HepG2 (cell line): ENCODE measurements around the gene CIBAR2. TPM values are rescaled to one million over a fixed set of nuclear protein-coding genes. Genes with fewer than 3 reads are reported as not detected.

ENCODE experiments used
- CCDC6 ChIP-seq: sonication (generic); formaldehyde crosslinking; IDR thresholded peaks from 2 replicates; pipeline ENCODE4 v1.8.1; 2022; ENCODE audit warnings: mild to moderate bottlenecking, missing genetic modification reagents, moderate library complexity
- FLYWCH1 ChIP-seq: sonication (generic); formaldehyde crosslinking; IDR thresholded peaks from 2 replicates; pipeline ENCODE4 v1.8.1; 2023; ENCODE audit warnings: mild to moderate bottlenecking, missing genetic modification reagents
- HES4 ChIP-seq: sonication (generic); formaldehyde crosslinking; IDR thresholded peaks from 2 replicates; pipeline ENCODE4 v1.9.0; 2021; ENCODE audit warnings: mild to moderate bottlenecking, missing genetic modification reagents, borderline replicate concordance
- HINFP ChIP-seq: sonication (generic); formaldehyde crosslinking; IDR thresholded peaks from 2 replicates; pipeline ENCODE4 v1.4.0; 2020; ENCODE audit warnings: low read depth, mild to moderate bottlenecking, missing genetic modification reagents
- HOXD1 ChIP-seq: sonication (generic); formaldehyde crosslinking; IDR thresholded peaks from 2 replicates; pipeline ENCODE4 v1.5.0; 2020; ENCODE audit warnings: missing genetic modification reagents
- IRX3 ChIP-seq: sonication (generic); formaldehyde crosslinking; IDR thresholded peaks from 2 replicates; pipeline ENCODE4 v1.8.1; 2023; ENCODE audit warnings: mild to moderate bottlenecking, low read depth, missing genetic modification reagents, borderline replicate concordance
- LBX2 ChIP-seq: sonication (generic); formaldehyde crosslinking; IDR thresholded peaks from 2 replicates; pipeline ENCODE4 v1.5.0; 2020; ENCODE audit warnings: missing genetic modification reagents, mild to moderate bottlenecking, borderline replicate concordance
- NFKBIZ ChIP-seq: IDR thresholded peaks from 2 replicates; pipeline ENCODE4 v1.6.1; 2018; ENCODE audit warnings: missing genetic modification reagents, missing compliant biosample characterization
- ONECUT2 ChIP-seq: sonication (generic); formaldehyde crosslinking; IDR thresholded peaks from 2 replicates; pipeline ENCODE4 v1.4.0; 2020; ENCODE audit warnings: missing genetic modification reagents
- RFX1 ChIP-seq: fragments of 450-650 bp; IDR thresholded peaks from 2 replicates; pipeline ENCODE4 v1.6.1; 2017
- RFX3 ChIP-seq: IDR thresholded peaks from 2 replicates; pipeline ENCODE4 v1.6.1; 2016; ENCODE audit warnings: missing biosample characterization, missing genetic modification reagents
- SALL2 ChIP-seq: sonication (generic); formaldehyde crosslinking; IDR thresholded peaks from 2 replicates; pipeline ENCODE4 v1.8.1; 2023; ENCODE audit warnings: mild to moderate bottlenecking, missing genetic modification reagents, inconsistent platforms
- SMAD9 ChIP-seq: sonication (generic); formaldehyde crosslinking; IDR thresholded peaks from 2 replicates; pipeline ENCODE4 v1.5.1; 2020; ENCODE audit warnings: mild to moderate bottlenecking, missing genetic modification reagents
- SP1 ChIP-seq, 2 experiments: fragments of 450-650 bp in 1 of 2; sonication (generic) in 1 of 2; formaldehyde crosslinking in 1 of 2; IDR thresholded peaks; 2 replicates each; pipeline versions ENCODE4 v1.4.0 to v1.6.1; 2016 to 2020; ENCODE audit warnings: missing genetic modification reagents in 1 of 2
- SRF ChIP-seq: IDR thresholded peaks from 2 replicates; pipeline ENCODE4 v1.6.1; 2011; ENCODE audit warnings: mild to moderate bottlenecking, low read depth, low read length, moderate library complexity
- SRY ChIP-seq: sonication (generic); formaldehyde crosslinking; IDR thresholded peaks from 2 replicates; pipeline ENCODE4 v1.8.0; 2022; ENCODE audit warnings: mild to moderate bottlenecking, missing genetic modification reagents
- STAT5B ChIP-seq: sonication (generic); formaldehyde crosslinking; IDR thresholded peaks from 2 replicates; pipeline ENCODE4 v1.4.0; 2020; ENCODE audit warnings: missing genetic modification reagents
- TP53 ChIP-seq: sonication (generic); formaldehyde crosslinking; conservative IDR thresholded peaks from 2 replicates; pipeline ENCODE4 v1.4.0; 2020; ENCODE audit warnings: missing genetic modification reagents
- TSC22D2 ChIP-seq: sonication (generic); formaldehyde crosslinking; IDR thresholded peaks from 2 replicates; pipeline ENCODE4 v1.5.1; 2020; ENCODE audit warnings: missing genetic modification reagents, mild to moderate bottlenecking, borderline replicate concordance
- U2AF2 ChIP-seq: fragments of 200-400 bp; formaldehyde crosslinking; IDR thresholded peaks from 2 replicates; pipeline ENCODE4 v1.6.1; 2017; ENCODE audit warnings: low read depth, mild to moderate bottlenecking, low read length
- ZFP62 ChIP-seq: sonication (generic); formaldehyde crosslinking; IDR thresholded peaks from 2 replicates; pipeline ENCODE4 v1.4.0; 2020; ENCODE audit warnings: missing genetic modification reagents
- ZNF124 ChIP-seq: sonication (generic); formaldehyde crosslinking; IDR thresholded peaks from 2 replicates; pipeline ENCODE4 v1.4.0; 2020; ENCODE audit warnings: missing genetic modification reagents
- ZNF20 ChIP-seq: sonication (generic); formaldehyde crosslinking; IDR thresholded peaks from 2 replicates; pipeline ENCODE4 v1.4.0; 2020; ENCODE audit warnings: mild to moderate bottlenecking, moderate library complexity, missing genetic modification reagents
- ZNF205 ChIP-seq: IDR thresholded peaks from 2 replicates; pipeline ENCODE4 v1.6.1; 2018; ENCODE audit warnings: missing biosample characterization, missing genetic modification reagents
- ZNF350 ChIP-seq: sonication (generic); formaldehyde crosslinking; IDR thresholded peaks from 2 replicates; pipeline ENCODE4 v1.4.0; 2020; ENCODE audit warnings: mild to moderate bottlenecking, low read depth, missing genetic modification reagents, borderline replicate concordance
- ZNF468 ChIP-seq: sonication (generic); formaldehyde crosslinking; IDR thresholded peaks from 2 replicates; pipeline ENCODE4 v1.8.0; 2022; ENCODE audit warnings: mild to moderate bottlenecking, moderate library complexity, missing genetic modification reagents
- ZNF546 ChIP-seq: sonication (generic); formaldehyde crosslinking; conservative IDR thresholded peaks from 2 replicates; pipeline ENCODE4 v1.8.1; 2023; ENCODE audit warnings: mild to moderate bottlenecking, missing genetic modification reagents
- ZNF589 ChIP-seq: sonication (generic); formaldehyde crosslinking; conservative IDR thresholded peaks from 2 replicates; pipeline ENCODE4 v1.8.0; 2022; ENCODE audit warnings: mild to moderate bottlenecking, moderate library complexity, missing genetic modification reagents
- ZNF678 ChIP-seq: sonication (generic); formaldehyde crosslinking; IDR thresholded peaks from 2 replicates; pipeline ENCODE4 v1.4.0; 2020; ENCODE audit warnings: mild to moderate bottlenecking, missing genetic modification reagents
- polyA plus RNA-seq, 8 experiments: library from polyadenylated mRNA; depleted of rRNA in 3 of 8; stranded (reverse) in 7 of 8; unstranded in 1 of 8; fragments of >200 nt; fragmentation: Illumina TruSeq in 4 of 8; extraction: Trizol in 4 of 8; gene quantifications; 2 replicates each; pipeline versions ENCODE4 v1.2.1 to v1.2.3, GENCODE V29; 2011 to 2016; ENCODE audit warnings: low read depth in 4 of 8, missing spikeins in 1 of 8, mixed read lengths in 1 of 8; ENCODE audit not compliant: insufficient read depth in 1 of 8
- total RNA-seq, 5 experiments: library from RNA; depleted of rRNA; stranded (reverse); fragments of >200 nt; fragmentation: Illumina TruSeq; extraction: Trizol; gene quantifications; 2 replicates each; pipeline ENCODE4 v1.2.3, GENCODE V29; 2016; ENCODE audit warnings: low read depth in 1 of 5
- TF ChIP-seq, protein P1 (sequence below): sonication (generic); formaldehyde crosslinking; IDR thresholded peaks from 2 replicates; pipeline ENCODE4 v1.4.0; 2020; ENCODE audit warnings: missing genetic modification reagents

CIBAR2 gene
- total and polyA plus RNA-seq, 2 of the 13 experiments (the other 11 are each of a cell fraction or from before 2014, with no cell fraction given): not detected

GRCh38 chr16:85114909-85115567 is 2.8 kb upstream of the CIBAR2 start (continued):
- peak; percentile 88; the same call in 1 of the 2 replicates for TF ChIP-seq HINFP
- no peak for TF ChIP-seq SRY (CRISPR knock-in tag)
- TF ChIP-seq TSC22D2 (CRISPR knock-in tag): 0 out of 2 replicates have a peak, but pooled peaks have one; percentile 79
- TF ChIP-seq SMAD9 (CRISPR knock-in tag): no peak
- TF ChIP-seq ZNF124 (CRISPR knock-in tag): no peak
- no peak for TF ChIP-seq TP53 (CRISPR knock-in tag)
- no peak for TF ChIP-seq SRF
- no peak for TF ChIP-seq HES4 (CRISPR knock-in tag)
- TF ChIP-seq NFKBIZ (CRISPR knock-in tag): 0 out of 2 replicates have a peak, but pooled peaks have one; percentile 45
- no peak for TF ChIP-seq ONECUT2 (CRISPR knock-in tag)
- no peak for TF ChIP-seq ZNF468 (CRISPR knock-in tag)
- TF ChIP-seq ZNF589 (CRISPR knock-in tag): no peak
- no peak for TF ChIP-seq STAT5B (CRISPR knock-in tag)
- TF ChIP-seq ZFP62 (CRISPR knock-in tag): no peak
- no peak for TF ChIP-seq RFX1
- no peak for TF ChIP-seq ZNF20 (CRISPR knock-in tag)
- TF ChIP-seq ZNF350 (CRISPR knock-in tag): peak; percentile 79; the same call in 1 of the 2 replicates
- TF ChIP-seq ZNF678 (CRISPR knock-in tag): no peak
- TF ChIP-seq RFX3 (CRISPR knock-in tag): peak; percentile 48
- no peak for TF ChIP-seq SALL2
- peak; percentile 65; the same call in 1 of the 2 replicates for TF ChIP-seq IRX3 (CRISPR knock-in tag)
- TF ChIP-seq SP1 (IDR thresholded peaks at IDR 0.05): no peak
- TF ChIP-seq SP1 (CRISPR knock-in tag; IDR thresholded peaks at IDR 0.05): peak; percentile 69
- TF ChIP-seq CCDC6 (CRISPR knock-in tag): no peak
- TF ChIP-seq HOXD1 (CRISPR knock-in tag): no peak
- TF ChIP-seq ZNF205 (CRISPR knock-in tag): peak; percentile 78; the same call in 1 of the 2 replicates
- TF ChIP-seq, protein P1, sequence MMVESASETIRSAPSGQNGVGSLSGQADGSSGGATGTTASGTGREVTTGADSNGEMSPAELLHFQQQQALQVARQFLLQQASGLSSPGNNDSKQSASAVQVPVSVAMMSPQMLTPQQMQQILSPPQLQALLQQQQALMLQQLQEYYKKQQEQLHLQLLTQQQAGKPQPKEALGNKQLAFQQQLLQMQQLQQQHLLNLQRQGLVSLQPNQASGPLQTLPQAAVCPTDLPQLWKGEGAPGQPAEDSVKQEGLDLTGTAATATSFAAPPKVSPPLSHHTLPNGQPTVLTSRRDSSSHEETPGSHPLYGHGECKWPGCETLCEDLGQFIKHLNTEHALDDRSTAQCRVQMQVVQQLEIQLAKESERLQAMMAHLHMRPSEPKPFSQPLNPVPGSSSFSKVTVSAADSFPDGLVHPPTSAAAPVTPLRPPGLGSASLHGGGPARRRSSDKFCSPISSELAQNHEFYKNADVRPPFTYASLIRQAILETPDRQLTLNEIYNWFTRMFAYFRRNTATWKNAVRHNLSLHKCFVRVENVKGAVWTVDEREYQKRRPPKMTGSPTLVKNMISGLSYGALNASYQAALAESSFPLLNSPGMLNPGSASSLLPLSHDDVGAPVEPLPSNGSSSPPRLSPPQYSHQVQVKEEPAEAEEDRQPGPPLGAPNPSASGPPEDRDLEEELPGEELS (CRISPR knock-in tag): no peak
- TF ChIP-seq ZNF546 (CRISPR knock-in tag): no peak
- TF ChIP-seq LBX2: no peak
- TF ChIP-seq U2AF2: no peak
- no peak for TF ChIP-seq FLYWCH1
